GM23248 (cell line): ENCODE results near the gene S100B.

Experiments used
- EZH2 ChIP-seq: fragments of 200-600 bp; sonication (generic); IDR thresholded peaks from 2 replicates; pipeline ENCODE4 v1.6.1; 2018; ENCODE audit warnings: antibody characterized with exemption, mild to moderate bottlenecking; ENCODE audit not compliant: insufficient read depth, poor library complexity, severe bottlenecking
- EZH2phosphoT487 ChIP-seq: fragments of 200-600 bp; sonication (generic); IDR thresholded peaks from 2 replicates; pipeline ENCODE4 v1.6.1; 2018; ENCODE audit warnings: antibody characterized with exemption, moderate library complexity, mild to moderate bottlenecking, low read depth; ENCODE audit not compliant: insufficient read depth

DNA sequence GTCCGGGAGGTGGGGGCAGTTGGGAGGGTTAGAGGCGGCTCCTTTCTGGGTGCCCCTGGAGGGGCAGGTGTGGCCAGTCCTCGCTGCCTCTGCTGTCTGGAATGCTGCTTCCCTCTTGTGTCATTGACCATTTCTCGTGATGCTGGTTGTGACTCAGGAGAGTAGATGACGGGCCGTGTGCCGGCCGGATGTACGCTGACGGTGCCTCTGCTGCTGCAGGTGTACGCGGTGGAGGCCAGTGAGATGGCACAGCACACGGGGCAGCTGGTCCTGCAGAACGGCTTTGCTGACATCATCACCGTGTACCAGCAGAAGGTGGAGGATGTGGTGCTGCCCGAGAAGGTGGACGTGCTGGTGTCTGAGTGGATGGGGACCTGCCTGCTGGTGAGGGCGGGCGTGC, 44.5 kb upstream of the S100B start:
- TF ChIP-seq EZH2: no peak
- no peak for TF ChIP-seq EZH2phosphoT487
